Mesenchymal stem cell (in vitro differentiated cells and primary cell): Measurements from ENCODE around the gene ZNF618.

Source experiments
- DNase-seq: peaks from one replicate; pipeline ENCODE4 v3.0.0-alpha.2; 2013
- H2AFZ ChIP-seq: one replicate; pipeline ENCODE4 v1.6.1; 2013; ENCODE audit warnings: low read depth, mild to moderate bottlenecking, control low read depth, inconsistent platforms, low read length, moderate library complexity
- H2AK5ac ChIP-seq: 2 replicates; pipeline ENCODE4 v1.6.1; 2013; ENCODE audit warnings: low read length, moderate library complexity, mild to moderate bottlenecking, inconsistent platforms; ENCODE audit not compliant: severe bottlenecking
- H2BK120ac ChIP-seq: one replicate; pipeline ENCODE4 v1.6.1; 2013; ENCODE audit warnings: low read depth, mild to moderate bottlenecking, inconsistent platforms, low read length, moderate library complexity
- H2BK12ac ChIP-seq, 2 experiments: one replicate each; pipeline ENCODE4 v1.6.1; 2013; ENCODE audit warnings: inconsistent platforms in 2 of 2, low read length in 2 of 2, mild to moderate bottlenecking in 2 of 2, moderate library complexity in 2 of 2, control low read depth in 1 of 2
- H2BK15ac ChIP-seq: one replicate; pipeline ENCODE4 v1.6.1; 2013; ENCODE audit warnings: mild to moderate bottlenecking, low read depth, inconsistent platforms; ENCODE audit not compliant: poor library complexity, severe bottlenecking
- H2BK5ac ChIP-seq: 2 replicates; pipeline ENCODE4 v1.6.1; 2013; ENCODE audit warnings: low read depth, mild to moderate bottlenecking, low read length, control low read depth, inconsistent platforms; ENCODE audit not compliant: poor library complexity, severe bottlenecking
- H3K14ac ChIP-seq, 2 experiments: one replicate each; pipeline ENCODE4 v1.6.1; 2013; ENCODE audit warnings: inconsistent platforms in 2 of 2, low read length in 2 of 2, control low read depth in 1 of 2, mild to moderate bottlenecking in 1 of 2, moderate library complexity in 1 of 2
- H3K18ac ChIP-seq, 2 experiments: one replicate each; pipeline ENCODE4 v1.6.1; 2013; ENCODE audit warnings: inconsistent platforms in 2 of 2, low read length in 2 of 2, control low read depth in 1 of 2, low read depth in 1 of 2, mild to moderate bottlenecking in 1 of 2
- H3K23ac ChIP-seq, 2 experiments: one replicate each; pipeline ENCODE4 v1.6.1; 2013; ENCODE audit warnings: inconsistent platforms in 2 of 2, low read length in 2 of 2, mild to moderate bottlenecking in 2 of 2, moderate library complexity in 2 of 2, control low read depth in 1 of 2
- H3K27ac ChIP-seq: 2 replicates; pipeline ENCODE4 v1.5.1; 2013; ENCODE audit warnings: mild to moderate bottlenecking, moderate library complexity, low read length, control low read depth, inconsistent platforms; ENCODE audit not compliant: poor library complexity, severe bottlenecking
- H3K27me3 ChIP-seq, 2 experiments: 2 replicates each; pipeline versions ENCODE4 v1.6.1 to v1.7.0; 2013; ENCODE audit warnings: low read length in 2 of 2, mild to moderate bottlenecking in 2 of 2, moderate library complexity in 2 of 2, control low read depth in 1 of 2, inconsistent platforms in 1 of 2; ENCODE audit not compliant: control insufficient read depth in 1 of 2, insufficient read depth in 1 of 2
- H3K36me3 ChIP-seq, 2 experiments: 2 replicates each; pipeline versions ENCODE4 v1.6.1 to v1.7.0; 2013; ENCODE audit warnings: low read length in 2 of 2, control low read depth in 1 of 2, inconsistent platforms in 1 of 2, low read depth in 1 of 2, mild to moderate bottlenecking in 1 of 2; ENCODE audit not compliant: insufficient read depth in 2 of 2, control insufficient read depth in 1 of 2
- H3K4ac ChIP-seq, 2 experiments: one replicate each; pipeline ENCODE4 v1.6.1; 2013; ENCODE audit warnings: inconsistent platforms in 2 of 2, low read length in 2 of 2, mild to moderate bottlenecking in 2 of 2, moderate library complexity in 2 of 2, control low read depth in 1 of 2, low read depth in 1 of 2
- H3K4me1 ChIP-seq: 2 replicates; pipeline ENCODE4 v1.6.1; 2013; ENCODE audit warnings: low read depth, low read length, control low read depth; ENCODE audit not compliant: control insufficient read depth, insufficient read depth
- H3K4me2 ChIP-seq: 2 replicates; pipeline ENCODE4 v1.6.1; 2013; ENCODE audit warnings: low read length, mild to moderate bottlenecking, inconsistent platforms; ENCODE audit not compliant: poor library complexity, severe bottlenecking
- H3K4me3 ChIP-seq, 2 experiments: 2 replicates each; pipeline versions ENCODE4 v1.5.1 to v1.7.0; 2013; ENCODE audit warnings: low read length in 2 of 2, mild to moderate bottlenecking in 2 of 2, control low read depth in 1 of 2, low read depth in 1 of 2; ENCODE audit not compliant: insufficient read depth in 1 of 2
- H3K79me1 ChIP-seq: replicated peaks from 2 replicates; pipeline ENCODE4 v1.6.1; 2013; ENCODE audit warnings: mild to moderate bottlenecking, control low read depth, low read length, inconsistent platforms; ENCODE audit not compliant: poor library complexity, severe bottlenecking
- H3K9ac ChIP-seq: 2 replicates; pipeline ENCODE4 v1.7.0; 2013; ENCODE audit warnings: mild to moderate bottlenecking, low read length, moderate library complexity
- H3K9me3 ChIP-seq: 2 replicates; pipeline ENCODE4 v1.7.0; 2013; ENCODE audit warnings: mild to moderate bottlenecking, low read length; ENCODE audit not compliant: control insufficient read depth
- H4K8ac ChIP-seq: one replicate; pipeline ENCODE4 v1.6.1; 2013; ENCODE audit warnings: inconsistent platforms, mild to moderate bottlenecking, low read length, moderate library complexity
- H4K91ac ChIP-seq: one replicate; pipeline ENCODE4 v1.6.1; 2013; ENCODE audit warnings: mild to moderate bottlenecking, low read length, inconsistent platforms
- WGBS: methylation state at CpG from one replicate; pipeline ENCODE4 v1.1.7; 2013; ENCODE audit warnings: mixed read lengths; 5-methylcytosine and 5-hydroxymethylcytosine counted together

The ZNF618 gene

DNA sequence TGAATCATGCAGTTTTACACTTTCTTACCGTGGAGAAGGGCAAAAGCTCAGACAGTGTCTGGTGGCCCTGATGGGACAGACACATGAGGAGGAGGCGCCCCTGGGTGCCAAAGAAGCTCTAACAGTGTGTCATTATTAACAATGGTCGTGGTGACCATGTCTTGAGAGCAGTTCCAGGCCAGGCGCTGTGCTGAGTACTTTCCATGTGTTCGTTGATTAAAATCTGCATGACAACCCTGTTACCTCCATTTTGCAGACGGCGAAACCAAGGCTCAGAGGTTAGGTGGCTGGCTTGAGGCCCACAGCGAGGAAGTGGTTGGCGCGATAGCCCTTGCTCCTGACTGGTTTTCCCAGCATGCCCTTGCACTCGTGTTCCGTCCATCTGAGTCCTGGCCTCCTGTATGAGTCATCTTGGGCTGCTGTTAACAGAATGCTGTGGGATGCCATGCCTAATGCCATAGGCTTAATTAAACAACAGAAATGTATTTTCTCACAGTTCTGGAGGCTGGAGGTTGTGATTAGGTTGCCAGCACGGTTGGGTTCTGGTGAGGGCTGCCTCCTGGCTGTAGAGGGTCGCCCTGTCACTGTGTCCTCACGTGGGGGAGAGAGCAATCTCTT, 110.0 kb downstream of the ZNF618 start:
- Histone ChIP-seq H3K23ac (no peak overlapping the region), H3K9ac (no peak overlapping the region), H4K8ac (no peak overlapping the region), H3K4me2 (no peak overlapping the region), H2BK5ac (no peak overlapping the region), H3K9me3 (no peaks in the 10 kb centered on the region), H2BK120ac (no peak overlapping the region), H2BK15ac (no peak overlapping the region), H3K18ac (peak overlapping the region in 1 of 2 experiments; percentile 4), H2AK5ac (no peak overlapping the region), H3K4ac (no peak overlapping the region), H3K79me1 (peaks cover 66% of the 10 kb centered on the region), H4K91ac (no peak overlapping the region), H2AFZ (no peak overlapping the region), H3K27me3 (no peaks in the 10 kb centered on the region), H3K4me3 (no peak overlapping the region), H3K27ac (no peak overlapping the region), H3K36me3 (peaks cover 52 to 66% of the 10 kb centered on the region in 2 experiments), H3K14ac (peak overlapping the region in 1 of 2 experiments; percentile 2), H3K4me1 (peaks cover 17% of the 10 kb centered on the region), H2BK12ac (peak overlapping the region in 1 of 2 experiments; percentile 6)
- 90% methylated on average over 15 of the region's 15 CpGs for WGBS
- DNase-seq, result peak; percentile 41

DNA sequence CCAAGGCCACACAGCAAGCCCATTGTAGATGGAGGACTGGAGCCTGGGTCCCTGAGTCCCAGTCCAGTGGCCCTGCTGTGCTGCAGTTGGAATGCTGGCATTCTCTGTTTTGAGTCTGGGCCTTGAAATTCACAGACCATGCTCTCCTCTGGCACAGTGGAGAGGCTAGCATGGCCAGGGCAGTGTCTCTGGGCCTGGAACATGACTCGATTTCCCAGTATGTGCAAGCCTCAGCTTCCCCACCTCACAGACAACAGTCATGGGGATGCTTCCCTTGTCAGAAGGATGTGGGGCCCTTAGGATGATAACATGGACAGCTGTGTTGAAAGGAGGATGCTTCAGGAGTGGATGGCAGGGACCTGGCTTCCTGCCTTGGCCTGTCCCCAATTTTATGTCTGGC, 110.8 kb downstream of the ZNF618 start:
- Histone ChIP-seq H3K9me3 (no peaks in the 10 kb centered on the region), H2BK15ac (no peak overlapping the region), H3K14ac (no peak overlapping the region), H3K18ac (no peak overlapping the region), H4K8ac (no peak overlapping the region), H3K4me2 (no peak overlapping the region), H3K4ac (no peak overlapping the region), H2AK5ac (no peak overlapping the region), H2BK5ac (no peak overlapping the region), H2BK12ac (no peak overlapping the region), H3K4me1 (peaks cover 19% of the 10 kb centered on the region), H3K27ac (no peak overlapping the region), H3K23ac (no peak overlapping the region), H4K91ac (no peak overlapping the region), H3K9ac (no peak overlapping the region), H3K36me3 (peaks cover 46 to 64% of the 10 kb centered on the region in 2 experiments), H2BK120ac (no peak overlapping the region), H3K79me1 (peaks cover 64% of the 10 kb centered on the region), H2AFZ (no peak overlapping the region), H3K27me3 (no peaks in the 10 kb centered on the region), H3K4me3 (no peak overlapping the region)
- DNase-seq, result no peak
- WGBS, result no CpG with 5 or more reads among the region's 1 CpG

GRCh38 chr9:113987526-113987925, 111.4 kb downstream of the ZNF618 start:
- no peak overlapping the region for H3K27ac ChIP-seq
- WGBS, result 94% methylated on average over 12 of the region's 12 CpGs
- no peak overlapping the region for H4K91ac ChIP-seq
- H3K9ac ChIP-seq, result no peak overlapping the region
- H3K79me1 ChIP-seq, result peaks cover 63% of the 10 kb centered on the region
- no peak overlapping the region for H2BK5ac ChIP-seq
- no peak overlapping the region for H3K4ac ChIP-seq
- no peak for DNase-seq
- no peak overlapping the region for H2BK12ac ChIP-seq
- H2AFZ ChIP-seq, result no peak overlapping the region
- H3K4me2 ChIP-seq, result no peak overlapping the region
- no peak overlapping the region for H2BK15ac ChIP-seq
- no peaks in the 10 kb centered on the region for H3K9me3 ChIP-seq
- peaks cover 19% of the 10 kb centered on the region for H3K4me1 ChIP-seq
- H3K36me3 ChIP-seq, result peaks cover 40 to 69% of the 10 kb centered on the region in 2 experiments
- no peak overlapping the region for H3K4me3 ChIP-seq
- H3K27me3 ChIP-seq, result no peaks in the 10 kb centered on the region
- no peak overlapping the region for H3K23ac ChIP-seq
- no peak overlapping the region for H2BK120ac ChIP-seq
- no peak overlapping the region for H3K14ac ChIP-seq
- no peak overlapping the region for H3K18ac ChIP-seq
- no peak overlapping the region for H2AK5ac ChIP-seq
- no peak overlapping the region for H4K8ac ChIP-seq

DNA sequence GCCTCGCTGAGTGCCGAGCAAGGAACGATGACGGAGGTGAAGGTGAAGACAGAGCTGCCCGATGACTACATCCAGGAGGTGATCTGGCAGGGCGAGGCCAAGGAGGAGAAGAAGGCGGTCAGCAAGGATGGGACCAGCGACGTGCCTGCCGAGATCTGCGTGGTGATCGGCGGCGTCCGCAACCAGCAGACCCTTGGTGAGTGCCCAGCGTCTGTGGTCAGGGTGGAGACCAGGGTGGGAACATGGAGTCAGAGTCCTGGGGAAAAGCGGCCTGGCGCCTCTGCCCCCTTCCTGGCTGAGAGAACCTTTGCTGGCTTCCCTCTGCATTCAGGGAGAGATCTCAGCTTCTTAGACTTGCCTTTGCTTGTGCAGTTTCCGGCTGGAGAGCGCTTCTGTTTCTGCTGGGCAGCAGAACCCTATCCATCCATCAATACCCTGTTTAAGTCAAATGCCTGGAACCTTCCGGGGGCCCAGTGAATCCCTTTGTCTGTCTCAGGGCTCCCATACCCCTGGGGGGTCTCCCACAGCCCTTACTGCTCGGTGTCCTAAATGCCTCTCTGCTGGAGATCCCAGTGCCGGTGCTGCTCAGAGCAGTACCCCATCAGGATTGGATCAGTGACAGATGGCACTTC, 112.4 kb downstream of the ZNF618 start:
- H3K9me3 ChIP-seq, result no peaks in the 10 kb centered on the region
- no peak overlapping the region for H3K9ac ChIP-seq
- no peak overlapping the region for H2BK12ac ChIP-seq
- no peak overlapping the region for H3K4ac ChIP-seq
- peaks cover 17% of the 10 kb centered on the region for H3K4me1 ChIP-seq
- H3K27me3 ChIP-seq, result no peaks in the 10 kb centered on the region
- H2BK15ac ChIP-seq, result no peak overlapping the region
- H3K27ac ChIP-seq, result no peak overlapping the region
- H4K91ac ChIP-seq, result no peak overlapping the region
- H3K4me2 ChIP-seq, result no peak overlapping the region
- 98% methylated on average over 23 of the region's 23 CpGs for WGBS
- no peak for DNase-seq
- no peak overlapping the region for H4K8ac ChIP-seq
- peaks cover 46 to 75% of the 10 kb centered on the region in 2 experiments for H3K36me3 ChIP-seq
- H3K79me1 ChIP-seq, result peaks cover 69% of the 10 kb centered on the region
- no peak overlapping the region for H3K4me3 ChIP-seq
- H2AFZ ChIP-seq, result no peak overlapping the region
- no peak overlapping the region for H3K14ac ChIP-seq
- no peak overlapping the region for H3K18ac ChIP-seq
- H2AK5ac ChIP-seq, result no peak overlapping the region
- H3K23ac ChIP-seq, result no peak overlapping the region
- H2BK5ac ChIP-seq, result no peak overlapping the region
- H2BK120ac ChIP-seq, result no peak overlapping the region
